ENCODE results near the gene GK.

GK gene

DNA sequence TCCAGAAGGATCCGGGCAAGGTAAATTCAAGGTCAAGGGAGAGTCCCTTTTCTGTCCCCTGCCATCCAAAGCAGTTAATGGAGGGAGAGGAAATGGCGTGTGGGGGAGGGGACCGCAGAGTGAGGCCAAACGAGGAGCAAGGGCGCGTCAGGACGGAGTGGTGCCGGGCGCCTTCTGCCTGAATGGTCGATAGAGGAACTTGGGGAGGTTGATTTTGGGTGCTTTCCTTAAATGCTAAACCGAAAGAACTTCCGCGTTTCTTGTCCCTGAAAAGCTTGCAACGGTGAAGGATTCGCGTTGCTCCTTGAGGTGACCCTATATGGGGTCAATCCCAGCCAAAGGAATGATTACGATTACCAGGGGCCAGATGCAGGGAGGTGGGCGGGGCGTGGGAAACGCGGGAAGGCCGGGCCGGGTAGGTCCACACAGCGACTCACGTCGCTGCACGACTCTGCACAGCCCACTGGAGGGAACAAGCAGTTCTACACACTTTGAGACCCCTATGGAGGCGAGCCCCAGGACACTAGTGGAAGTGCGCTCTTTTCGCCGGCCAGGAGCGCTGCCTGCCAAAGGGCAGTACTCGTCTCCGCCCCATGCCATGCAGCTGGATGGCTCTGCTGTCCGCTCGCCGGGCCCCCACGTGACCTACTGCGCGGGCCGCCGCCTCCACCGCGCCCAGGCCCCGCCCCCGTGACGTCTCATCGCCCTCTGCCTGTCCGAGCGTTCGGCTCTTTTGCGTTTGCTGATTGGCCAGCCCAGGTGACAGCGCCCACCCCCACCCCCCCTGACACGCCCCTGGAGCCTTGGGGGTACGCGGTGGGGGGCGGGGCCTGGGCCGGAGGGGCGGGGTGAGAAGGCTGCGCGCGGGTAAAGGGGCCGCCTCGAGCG is 452 bp upstream of the GK start (continued):
- TF ChIP-seq, protein P1, sequence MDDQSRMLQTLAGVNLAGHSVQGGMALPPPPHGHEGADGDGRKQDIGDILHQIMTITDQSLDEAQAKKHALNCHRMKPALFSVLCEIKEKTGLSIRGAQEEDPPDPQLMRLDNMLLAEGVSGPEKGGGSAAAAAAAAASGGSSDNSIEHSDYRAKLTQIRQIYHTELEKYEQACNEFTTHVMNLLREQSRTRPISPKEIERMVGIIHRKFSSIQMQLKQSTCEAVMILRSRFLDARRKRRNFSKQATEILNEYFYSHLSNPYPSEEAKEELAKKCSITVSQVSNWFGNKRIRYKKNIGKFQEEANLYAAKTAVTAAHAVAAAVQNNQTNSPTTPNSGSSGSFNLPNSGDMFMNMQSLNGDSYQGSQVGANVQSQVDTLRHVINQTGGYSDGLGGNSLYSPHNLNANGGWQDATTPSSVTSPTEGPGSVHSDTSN (CRISPR knock-in tag; IDR thresholded peaks at IDR 0.05): no peak
- TF ChIP-seq ZBTB17 (tag by site-specific recombination; IDR thresholded peaks at IDR 0.05) (peak; percentile 67), ZNF335 (tag by site-specific recombination; conservative IDR thresholded peaks at IDR 0.05) (peak; percentile 88), ZBTB48 (tag by site-specific recombination; IDR thresholded peaks at IDR 0.05) (0 out of 2 replicates have a peak, but pooled peaks have one; percentile 47), ZNF776 (tag by site-specific recombination; IDR thresholded peaks at IDR 0.05; ENCODE audit: borderline replicate concordance) (no peak), KLF1 (tag by site-specific recombination; IDR thresholded peaks at IDR 0.05) (peak; percentile 67), ZNF623 (tag by site-specific recombination; IDR thresholded peaks at IDR 0.05) (no peak), ZFHX2 (tag by site-specific recombination; conservative IDR thresholded peaks at IDR 0.05) (peak; percentile 63), ZNF341 (tag by site-specific recombination; IDR thresholded peaks at IDR 0.05; ENCODE audit: low read depth) (peak; percentile 16; the same call in 1 of the 2 replicates), ZNF549 (tag by site-specific recombination; IDR thresholded peaks at IDR 0.05) (no peak), ZNF138 (tag by site-specific recombination; IDR thresholded peaks at IDR 0.05; ENCODE audit: borderline replicate concordance) (no peak), ZNF785 (tag by site-specific recombination; IDR thresholded peaks at IDR 0.05) (no peak), ZNF660 (tag by site-specific recombination; IDR thresholded peaks at IDR 0.05) (0 out of 2 replicates have a peak, but pooled peaks have one; percentile 12), ZNF837 (tag by site-specific recombination; IDR thresholded peaks at IDR 0.05) (no peak), ZNF664 (tag by site-specific recombination; IDR thresholded peaks at IDR 0.05) (no peak), KLF10 (tag by site-specific recombination; IDR thresholded peaks at IDR 0.05) (peak; percentile 99), ZNF404 (tag by site-specific recombination; IDR thresholded peaks at IDR 0.05) (no peak), ZNF629 (tag by site-specific recombination; IDR thresholded peaks at IDR 0.05) (peak; percentile 45; the same call in 1 of the 2 replicates), GLIS1 (tag by site-specific recombination; IDR thresholded peaks at IDR 0.05) (peak; percentile 50; the same call in 1 of the 2 replicates), SP2 (tag by site-specific recombination; IDR thresholded peaks at IDR 0.05) (peak; percentile 87)
- TF ChIP-seq, protein P2, sequence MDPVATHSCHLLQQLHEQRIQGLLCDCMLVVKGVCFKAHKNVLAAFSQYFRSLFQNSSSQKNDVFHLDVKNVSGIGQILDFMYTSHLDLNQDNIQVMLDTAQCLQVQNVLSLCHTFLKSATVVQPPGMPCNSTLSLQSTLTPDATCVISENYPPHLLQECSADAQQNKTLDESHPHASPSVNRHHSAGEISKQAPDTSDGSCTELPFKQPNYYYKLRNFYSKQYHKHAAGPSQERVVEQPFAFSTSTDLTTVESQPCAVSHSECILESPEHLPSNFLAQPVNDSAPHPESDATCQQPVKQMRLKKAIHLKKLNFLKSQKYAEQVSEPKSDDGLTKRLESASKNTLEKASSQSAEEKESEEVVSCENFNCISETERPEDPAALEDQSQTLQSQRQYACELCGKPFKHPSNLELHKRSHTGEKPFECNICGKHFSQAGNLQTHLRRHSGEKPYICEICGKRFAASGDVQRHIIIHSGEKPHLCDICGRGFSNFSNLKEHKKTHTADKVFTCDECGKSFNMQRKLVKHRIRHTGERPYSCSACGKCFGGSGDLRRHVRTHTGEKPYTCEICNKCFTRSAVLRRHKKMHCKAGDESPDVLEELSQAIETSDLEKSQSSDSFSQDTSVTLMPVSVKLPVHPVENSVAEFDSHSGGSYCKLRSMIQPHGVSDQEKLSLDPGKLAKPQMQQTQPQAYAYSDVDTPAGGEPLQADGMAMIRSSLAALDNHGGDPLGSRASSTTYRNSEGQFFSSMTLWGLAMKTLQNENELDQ (tag by site-specific recombination; IDR thresholded peaks at IDR 0.05; ENCODE audit: low read depth): no peak
- TF ChIP-seq, protein P3, sequence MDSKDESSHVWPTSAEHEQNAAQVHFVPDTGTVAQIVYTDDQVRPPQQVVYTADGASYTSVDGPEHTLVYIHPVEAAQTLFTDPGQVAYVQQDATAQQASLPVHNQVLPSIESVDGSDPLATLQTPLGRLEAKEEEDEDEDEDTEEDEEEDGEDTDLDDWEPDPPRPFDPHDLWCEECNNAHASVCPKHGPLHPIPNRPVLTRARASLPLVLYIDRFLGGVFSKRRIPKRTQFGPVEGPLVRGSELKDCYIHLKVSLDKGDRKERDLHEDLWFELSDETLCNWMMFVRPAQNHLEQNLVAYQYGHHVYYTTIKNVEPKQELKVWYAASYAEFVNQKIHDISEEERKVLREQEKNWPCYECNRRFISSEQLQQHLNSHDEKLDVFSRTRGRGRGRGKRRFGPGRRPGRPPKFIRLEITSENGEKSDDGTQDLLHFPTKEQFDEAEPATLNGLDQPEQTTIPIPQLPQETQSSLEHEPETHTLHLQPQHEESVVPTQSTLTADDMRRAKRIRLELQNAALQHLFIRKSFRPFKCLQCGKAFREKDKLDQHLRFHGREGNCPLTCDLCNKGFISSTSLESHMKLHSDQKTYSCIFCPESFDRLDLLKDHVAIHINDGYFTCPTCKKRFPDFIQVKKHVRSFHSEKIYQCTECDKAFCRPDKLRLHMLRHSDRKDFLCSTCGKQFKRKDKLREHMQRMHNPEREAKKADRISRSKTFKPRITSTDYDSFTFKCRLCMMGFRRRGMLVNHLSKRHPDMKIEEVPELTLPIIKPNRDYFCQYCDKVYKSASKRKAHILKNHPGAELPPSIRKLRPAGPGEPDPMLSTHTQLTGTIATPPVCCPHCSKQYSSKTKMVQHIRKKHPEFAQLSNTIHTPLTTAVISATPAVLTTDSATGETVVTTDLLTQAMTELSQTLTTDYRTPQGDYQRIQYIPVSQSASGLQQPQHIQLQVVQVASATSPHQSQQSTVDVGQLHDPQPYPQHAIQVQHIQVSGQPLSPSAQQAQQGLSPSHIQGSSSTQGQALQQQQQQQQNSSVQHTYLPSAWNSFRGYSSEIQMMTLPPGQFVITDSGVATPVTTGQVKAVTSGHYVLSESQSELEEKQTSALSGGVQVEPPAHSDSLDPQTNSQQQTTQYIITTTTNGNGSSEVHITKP (tag by site-specific recombination; IDR thresholded peaks at IDR 0.05): peak; percentile 95
- TF ChIP-seq, protein P4, sequence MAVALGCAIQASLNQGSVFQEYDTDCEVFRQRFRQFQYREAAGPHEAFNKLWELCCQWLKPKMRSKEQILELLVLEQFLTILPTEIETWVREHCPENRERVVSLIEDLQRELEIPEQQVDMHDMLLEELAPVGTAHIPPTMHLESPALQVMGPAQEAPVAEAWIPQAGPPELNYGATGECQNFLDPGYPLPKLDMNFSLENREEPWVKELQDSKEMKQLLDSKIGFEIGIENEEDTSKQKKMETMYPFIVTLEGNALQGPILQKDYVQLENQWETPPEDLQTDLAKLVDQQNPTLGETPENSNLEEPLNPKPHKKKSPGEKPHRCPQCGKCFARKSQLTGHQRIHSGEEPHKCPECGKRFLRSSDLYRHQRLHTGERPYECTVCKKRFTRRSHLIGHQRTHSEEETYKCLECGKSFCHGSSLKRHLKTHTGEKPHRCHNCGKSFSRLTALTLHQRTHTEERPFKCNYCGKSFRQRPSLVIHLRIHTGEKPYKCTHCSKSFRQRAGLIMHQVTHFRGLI (tag by site-specific recombination; IDR thresholded peaks at IDR 0.05): no peak
- TF ChIP-seq, protein P5, sequence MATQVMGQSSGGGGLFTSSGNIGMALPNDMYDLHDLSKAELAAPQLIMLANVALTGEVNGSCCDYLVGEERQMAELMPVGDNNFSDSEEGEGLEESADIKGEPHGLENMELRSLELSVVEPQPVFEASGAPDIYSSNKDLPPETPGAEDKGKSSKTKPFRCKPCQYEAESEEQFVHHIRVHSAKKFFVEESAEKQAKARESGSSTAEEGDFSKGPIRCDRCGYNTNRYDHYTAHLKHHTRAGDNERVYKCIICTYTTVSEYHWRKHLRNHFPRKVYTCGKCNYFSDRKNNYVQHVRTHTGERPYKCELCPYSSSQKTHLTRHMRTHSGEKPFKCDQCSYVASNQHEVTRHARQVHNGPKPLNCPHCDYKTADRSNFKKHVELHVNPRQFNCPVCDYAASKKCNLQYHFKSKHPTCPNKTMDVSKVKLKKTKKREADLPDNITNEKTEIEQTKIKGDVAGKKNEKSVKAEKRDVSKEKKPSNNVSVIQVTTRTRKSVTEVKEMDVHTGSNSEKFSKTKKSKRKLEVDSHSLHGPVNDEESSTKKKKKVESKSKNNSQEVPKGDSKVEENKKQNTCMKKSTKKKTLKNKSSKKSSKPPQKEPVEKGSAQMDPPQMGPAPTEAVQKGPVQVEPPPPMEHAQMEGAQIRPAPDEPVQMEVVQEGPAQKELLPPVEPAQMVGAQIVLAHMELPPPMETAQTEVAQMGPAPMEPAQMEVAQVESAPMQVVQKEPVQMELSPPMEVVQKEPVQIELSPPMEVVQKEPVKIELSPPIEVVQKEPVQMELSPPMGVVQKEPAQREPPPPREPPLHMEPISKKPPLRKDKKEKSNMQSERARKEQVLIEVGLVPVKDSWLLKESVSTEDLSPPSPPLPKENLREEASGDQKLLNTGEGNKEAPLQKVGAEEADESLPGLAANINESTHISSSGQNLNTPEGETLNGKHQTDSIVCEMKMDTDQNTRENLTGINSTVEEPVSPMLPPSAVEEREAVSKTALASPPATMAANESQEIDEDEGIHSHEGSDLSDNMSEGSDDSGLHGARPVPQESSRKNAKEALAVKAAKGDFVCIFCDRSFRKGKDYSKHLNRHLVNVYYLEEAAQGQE (tag by site-specific recombination; IDR thresholded peaks at IDR 0.05): peak; percentile 51; the same call in 1 of the 2 replicates
- TF ChIP-seq, protein P6, sequence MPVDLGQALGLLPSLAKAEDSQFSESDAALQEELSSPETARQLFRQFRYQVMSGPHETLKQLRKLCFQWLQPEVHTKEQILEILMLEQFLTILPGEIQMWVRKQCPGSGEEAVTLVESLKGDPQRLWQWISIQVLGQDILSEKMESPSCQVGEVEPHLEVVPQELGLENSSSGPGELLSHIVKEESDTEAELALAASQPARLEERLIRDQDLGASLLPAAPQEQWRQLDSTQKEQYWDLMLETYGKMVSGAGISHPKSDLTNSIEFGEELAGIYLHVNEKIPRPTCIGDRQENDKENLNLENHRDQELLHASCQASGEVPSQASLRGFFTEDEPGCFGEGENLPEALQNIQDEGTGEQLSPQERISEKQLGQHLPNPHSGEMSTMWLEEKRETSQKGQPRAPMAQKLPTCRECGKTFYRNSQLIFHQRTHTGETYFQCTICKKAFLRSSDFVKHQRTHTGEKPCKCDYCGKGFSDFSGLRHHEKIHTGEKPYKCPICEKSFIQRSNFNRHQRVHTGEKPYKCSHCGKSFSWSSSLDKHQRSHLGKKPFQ (tag by site-specific recombination; IDR thresholded peaks at IDR 0.05): no peak

All from HEK293 (cell line).